HG02981 (cell line): ENCODE results near the gene CUEDC2.
A peak's percentile ranks its signal among the peaks of the same experiment; 100 is the strongest.

Source experiments
- ATAC-seq: cut with Tn5 transposase; IDR thresholded peaks from one replicate; pipeline ENCODE4 v1.9.1; 2021; ENCODE audit warnings: mild to moderate bottlenecking, moderate library complexity; ENCODE audit not compliant: unreplicated experiment

CUEDC2 gene

GRCh38 chr10:102432162-102432950 lies at the start of gene CUEDC2:
Gene CUEDC2, minus strand, starts transcription at chr10:102432574. Its CDS starts 7,386 bp downstream, at chr10:102425188.
- ATAC-seq = peak; percentile 90

- ATAC-seq = no peak
These were observed 48.0 kb upstream of the CUEDC2 start for GRCh38 chr10:102480396-102480795.

- no peak for ATAC-seq
These were observed 47.3 kb upstream of the CUEDC2 start for GRCh38 chr10:102479651-102480050.

- ATAC-seq = no peak
These were observed 44.2 kb upstream of the CUEDC2 start for GRCh38 chr10:102476466-102477141.

GRCh38 chr10:102475451-102476040 lies 43.2 kb upstream of the CUEDC2 start:
- no peak for ATAC-seq

- no peak for ATAC-seq
These were observed 41.3 kb upstream of the CUEDC2 start for GRCh38 chr10:102473445-102474331.

- ATAC-seq = no peak
These were observed 38.5 kb upstream of the CUEDC2 start for GRCh38 chr10:102470579-102471546.

GRCh38 chr10:102468683-102469082 lies 36.3 kb upstream of the CUEDC2 start:
- no peak for ATAC-seq

GRCh38 chr10:102467971-102468438 lies 35.6 kb upstream of the CUEDC2 start:
- no peak for ATAC-seq

- no peak for ATAC-seq
These were observed 34.9 kb upstream of the CUEDC2 start for GRCh38 chr10:102467318-102467717.

GRCh38 chr10:102465466-102465865 lies 33.1 kb upstream of the CUEDC2 start:
- ATAC-seq = no peak

GRCh38 chr10:102463983-102464382 lies 31.6 kb upstream of the CUEDC2 start:
- ATAC-seq = no peak

- ATAC-seq = no peak
These were observed 30.2 kb upstream of the CUEDC2 start for GRCh38 chr10:102462512-102463054.

GRCh38 chr10:102461187-102462054 lies 29.0 kb upstream of the CUEDC2 start:
- peak; percentile 83 for ATAC-seq

GRCh38 chr10:102460836-102461186 lies 28.4 kb upstream of the CUEDC2 start:
- ATAC-seq = peak; percentile 17

GRCh38 chr10:102458656-102459055 lies 26.3 kb upstream of the CUEDC2 start:
- ATAC-seq = no peak

- ATAC-seq = no peak
These were observed 25.3 kb upstream of the CUEDC2 start for GRCh38 chr10:102457591-102458150.

GRCh38 chr10:102455893-102456471 lies 23.6 kb upstream of the CUEDC2 start:
- no peak for ATAC-seq
